ENCODE data around the gene STING1. TPM values are rescaled to one million over a fixed set of nuclear protein-coding genes. Genes with fewer than 3 reads are reported as not detected.
"Not testable (repeated sequence)": the region's sequence is repeated elsewhere in the genome, so short reads cannot be mapped to it uniquely, and the experiment has no call there.

The STING1 gene
- total RNA-seq, 3 donors from 2014 or later (not counting 1 experiment from before 2014, with no cell fraction given): 95.5 to 98.9 (median 96.6) TPM

- H3K27me3 ChIP-seq (ENCODE audit: control insufficient read depth, insufficient read depth, low read length); ATAC-seq; H3K27ac Mint-ChIP-seq; H3K36me3 ChIP-seq (ENCODE audit: control insufficient read depth, insufficient read depth, low read length); H3K4me3 ChIP-seq (ENCODE audit: low read length); intact Hi-C loops (cut with micrococcal nuclease); H3K36me3 Mint-ChIP-seq; H3K4me1 ChIP-seq (ENCODE audit: control insufficient read depth, insufficient read depth, low read length); H3K4me1 Mint-ChIP-seq; DNase-seq; H3K27ac ChIP-seq (ENCODE audit: low read length); H3K9me3 ChIP-seq (ENCODE audit: control insufficient read depth, insufficient read depth, low read length); H3K4me3 Mint-ChIP-seq; H3K9me3 Mint-ChIP-seq: not testable (repeated sequence)
- H3K27me3 Mint-ChIP-seq (ENCODE audit: low read depth in 2 of 2): peaks cover 5 to 12% of the 10 kb centered on the region in 2 donors
- 82% methylated on average over 15 of the region's 15 CpGs for WGBS (ENCODE audit: insufficient coverage)
These were observed 20.7 kb upstream of the STING1 start for GRCh38 chr5:139503036-139503817.

- Mint-ChIP-seq H3K4me1 (no peaks in the 10 kb centered on the region), H3K27ac (no peak overlapping the region), H3K36me3 (no peaks in the 10 kb centered on the region), H3K9me3 (no peaks in the 10 kb centered on the region), H3K27me3 (ENCODE audit: low read depth in 2 of 2) (peaks cover 5 to 12% of the 10 kb centered on the region in 2 donors), H3K4me3 (no peak overlapping the region)
- Histone ChIP-seq H3K36me3 (ENCODE audit: control insufficient read depth, insufficient read depth, low read length) (no peaks in the 10 kb centered on the region), H3K4me3 (ENCODE audit: low read length) (no peak overlapping the region), H3K27me3 (ENCODE audit: control insufficient read depth, insufficient read depth, low read length) (no peaks in the 10 kb centered on the region), H3K9me3 (ENCODE audit: control insufficient read depth, insufficient read depth, low read length) (no peaks in the 10 kb centered on the region), H3K4me1 (ENCODE audit: control insufficient read depth, insufficient read depth, low read length) (no peaks in the 10 kb centered on the region), H3K27ac (ENCODE audit: low read length) (no peak overlapping the region)
- DNase-seq: no peak
- no peak for TF ChIP-seq CTCF (IDR thresholded peaks at IDR 0.05)
- no peak for ATAC-seq
- 84% methylated on average over 4 of the region's 4 CpGs for WGBS (ENCODE audit: insufficient coverage)
- intact Hi-C loops (cut with micrococcal nuclease): no loop called here
These were observed 18.8 kb upstream of the STING1 start for GRCh38 chr5:139501381-139501780.

DNA sequence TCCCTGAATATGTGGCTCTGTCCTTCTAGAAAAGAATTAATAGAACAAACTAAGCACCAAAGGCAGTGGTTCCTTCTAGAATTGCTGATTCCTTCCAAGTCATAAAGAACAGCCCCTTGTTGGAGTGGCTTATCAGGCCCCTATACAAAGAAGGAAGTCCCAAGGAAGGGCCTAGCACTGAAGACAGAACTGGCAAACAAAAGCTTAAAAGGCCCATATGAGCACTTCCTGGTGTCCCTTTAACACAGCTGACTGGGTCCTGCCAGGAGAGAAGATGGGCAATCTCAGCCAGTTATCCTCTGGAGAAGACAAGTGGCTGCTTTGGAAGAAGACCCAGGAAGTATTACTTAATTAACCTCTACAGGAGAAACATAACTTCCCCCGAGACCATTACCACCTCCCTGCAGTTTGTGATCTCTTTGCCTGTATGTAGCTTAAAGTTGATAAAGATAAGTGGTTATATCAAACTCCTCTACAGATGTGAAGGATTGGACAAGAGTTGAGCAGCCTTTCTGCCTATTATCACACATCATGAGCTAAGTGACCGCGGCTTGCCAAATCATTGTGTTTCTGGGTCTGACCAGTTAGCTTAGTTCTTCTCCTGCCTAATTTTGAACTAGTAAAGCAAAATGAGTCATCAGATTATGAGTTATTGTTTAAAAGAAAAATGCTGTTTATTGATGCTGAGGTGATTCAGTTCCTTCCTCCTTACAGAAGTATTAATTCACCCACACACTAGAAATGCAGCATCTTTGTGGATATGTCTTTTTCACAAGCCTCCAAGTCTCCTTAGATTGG lies 13.3 kb upstream of the STING1 start:
- peaks cover 5 to 6% of the 10 kb centered on the region in 2 donors for H3K4me1 Mint-ChIP-seq
- H3K27ac ChIP-seq (ENCODE audit: low read length): no peak overlapping the region
- H3K4me3 ChIP-seq (ENCODE audit: low read length): no peak overlapping the region
- intact Hi-C loops (cut with micrococcal nuclease): no loop called here
- H3K9me3 ChIP-seq (ENCODE audit: control insufficient read depth, insufficient read depth, low read length): no peaks in the 10 kb centered on the region
- H3K4me1 ChIP-seq (ENCODE audit: control insufficient read depth, insufficient read depth, low read length): no peaks in the 10 kb centered on the region
- H3K27me3 Mint-ChIP-seq (ENCODE audit: low read depth in 2 of 2): no peaks in the 10 kb centered on the region
- no peaks in the 10 kb centered on the region for H3K36me3 Mint-ChIP-seq
- H3K9me3 Mint-ChIP-seq: no peaks in the 10 kb centered on the region
- no peak for TF ChIP-seq CTCF (IDR thresholded peaks at IDR 0.05)
- ATAC-seq (peak in 2 of 3 donors; percentile 26 to 41), DNase-seq (no peak)
- 93% methylated on average over 2 of the region's 3 CpGs for WGBS (ENCODE audit: insufficient coverage)
- no peaks in the 10 kb centered on the region for H3K27me3 ChIP-seq (ENCODE audit: control insufficient read depth, insufficient read depth, low read length)
- no peaks in the 10 kb centered on the region for H3K36me3 ChIP-seq (ENCODE audit: control insufficient read depth, insufficient read depth, low read length)
- no peak overlapping the region for H3K4me3 Mint-ChIP-seq
- H3K27ac Mint-ChIP-seq: no peak overlapping the region

GRCh38 chr5:139494832-139495231 lies 12.3 kb upstream of the STING1 start:
- no peak overlapping the region for H3K27ac Mint-ChIP-seq
- peaks cover 5 to 6% of the 10 kb centered on the region in 2 donors for H3K4me1 Mint-ChIP-seq
- Histone ChIP-seq H3K4me1 (ENCODE audit: control insufficient read depth, insufficient read depth, low read length) (no peaks in the 10 kb centered on the region), H3K9me3 (ENCODE audit: control insufficient read depth, insufficient read depth, low read length) (no peaks in the 10 kb centered on the region), H3K27ac (ENCODE audit: low read length) (no peak overlapping the region), H3K27me3 (ENCODE audit: control insufficient read depth, insufficient read depth, low read length) (no peaks in the 10 kb centered on the region), H3K36me3 (ENCODE audit: control insufficient read depth, insufficient read depth, low read length) (no peaks in the 10 kb centered on the region), H3K4me3 (ENCODE audit: low read length) (no peak overlapping the region)
- no peaks in the 10 kb centered on the region for H3K36me3 Mint-ChIP-seq
- H3K9me3 Mint-ChIP-seq: no peaks in the 10 kb centered on the region
- no peak for TF ChIP-seq CTCF (IDR thresholded peaks at IDR 0.05)
- no peak for DNase-seq
- no peaks in the 10 kb centered on the region for H3K27me3 Mint-ChIP-seq (ENCODE audit: low read depth in 2 of 2)
- intact Hi-C loops (cut with micrococcal nuclease): no loop called here
- no peak overlapping the region for H3K4me3 Mint-ChIP-seq
- ATAC-seq: no peak
